ENCODE results near the gene PIK3AP1.

PIK3AP1 gene

GRCh38 chr10:96675846-96676245 lies 44.5 kb downstream of the PIK3AP1 start:
- DNase-seq (ENCODE audit: low spot score in 2 of 2) = no peak
- Mint-ChIP-seq H3K9me3 (no peaks in the 10 kb centered on the region), H3K27me3 (no peaks in the 10 kb centered on the region), H3K4me1 (peaks cover 36% of the 10 kb centered on the region), H3K4me3 (no peak overlapping the region), H3K36me3 (ENCODE audit: insufficient read depth) (peaks cover 11% of the 10 kb centered on the region), H3K27ac (ENCODE audit: low read depth) (no peak overlapping the region)
- ATAC-seq (replicated peaks; ENCODE audit: extremely low read depth, poor library complexity, severe bottlenecking) = no peak

GRCh38 chr10:96673318-96674099 lies 46.8 kb downstream of the PIK3AP1 start:
- DNase-seq (ENCODE audit: low spot score in 2 of 2) (no peak), ATAC-seq (replicated peaks; ENCODE audit: extremely low read depth, poor library complexity, severe bottlenecking) (no peak)
- Mint-ChIP-seq H3K4me1 (peaks cover 50% of the 10 kb centered on the region), H3K9me3 (no peaks in the 10 kb centered on the region), H3K27me3 (no peaks in the 10 kb centered on the region), H3K36me3 (ENCODE audit: insufficient read depth) (peaks cover 11% of the 10 kb centered on the region), H3K4me3 (peak overlapping the region; percentile 65), H3K27ac (ENCODE audit: low read depth) (peak overlapping the region; percentile 89)

- peaks cover 53% of the 10 kb centered on the region for H3K4me1 Mint-ChIP-seq
- DNase-seq (ENCODE audit: low spot score in 2 of 2) = no peak
Observed at GRCh38 chr10:96672481-96673175, 47.7 kb downstream of the PIK3AP1 start.

GRCh38 chr10:96671211-96671890 lies 49.0 kb downstream of the PIK3AP1 start:
- peak overlapping the region; percentile 89 for H3K27ac Mint-ChIP-seq (ENCODE audit: low read depth)
- peaks cover 11% of the 10 kb centered on the region for H3K36me3 Mint-ChIP-seq (ENCODE audit: insufficient read depth)
- peak overlapping the region; percentile 18 for H3K4me3 Mint-ChIP-seq
- peak; percentile 64 for ATAC-seq (replicated peaks; ENCODE audit: extremely low read depth, poor library complexity, severe bottlenecking)
- no peak for DNase-seq (ENCODE audit: low spot score in 2 of 2)
- peaks cover 53% of the 10 kb centered on the region for H3K4me1 Mint-ChIP-seq
- no peaks in the 10 kb centered on the region for H3K9me3 Mint-ChIP-seq
- no peaks in the 10 kb centered on the region for H3K27me3 Mint-ChIP-seq

More at GRCh38 chr10:96672481-96673175, 47.7 kb downstream of the PIK3AP1 start:
- Mint-ChIP-seq H3K27ac (ENCODE audit: low read depth) (peak overlapping the region; percentile 89), H3K4me3 (no peak overlapping the region), H3K27me3 (no peaks in the 10 kb centered on the region), H3K36me3 (ENCODE audit: insufficient read depth) (peaks cover 11% of the 10 kb centered on the region), H3K9me3 (no peaks in the 10 kb centered on the region)
- no peak for ATAC-seq (replicated peaks; ENCODE audit: extremely low read depth, poor library complexity, severe bottlenecking)

GRCh38 chr10:96670786-96671185 lies 49.5 kb downstream of the PIK3AP1 start:
- H3K4me3 Mint-ChIP-seq = peak overlapping the region; percentile 18
- peaks cover 53% of the 10 kb centered on the region for H3K4me1 Mint-ChIP-seq

GRCh38 chr10:96667401-96667800 lies 52.9 kb downstream of the PIK3AP1 start:
- peaks cover 41% of the 10 kb centered on the region for H3K4me1 Mint-ChIP-seq
- DNase-seq (ENCODE audit: low spot score in 2 of 2) = no peak

More at GRCh38 chr10:96670786-96671185, 49.5 kb downstream of the PIK3AP1 start:
- Mint-ChIP-seq H3K36me3 (ENCODE audit: insufficient read depth) (peaks cover 6% of the 10 kb centered on the region), H3K27me3 (no peaks in the 10 kb centered on the region), H3K27ac (ENCODE audit: low read depth) (peak overlapping the region; percentile 89), H3K9me3 (no peaks in the 10 kb centered on the region)
- ATAC-seq (replicated peaks; ENCODE audit: extremely low read depth, poor library complexity, severe bottlenecking) = peak; percentile 72
- no peak for DNase-seq (ENCODE audit: low spot score in 2 of 2)

GRCh38 chr10:96666741-96667140 lies 53.6 kb downstream of the PIK3AP1 start:
- no peaks in the 10 kb centered on the region for H3K9me3 Mint-ChIP-seq
- H3K4me3 Mint-ChIP-seq = no peak overlapping the region
- peaks cover 10% of the 10 kb centered on the region for H3K36me3 Mint-ChIP-seq (ENCODE audit: insufficient read depth)
- ATAC-seq (replicated peaks; ENCODE audit: extremely low read depth, poor library complexity, severe bottlenecking) = no peak
- no peak overlapping the region for H3K27ac Mint-ChIP-seq (ENCODE audit: low read depth)
- DNase-seq (ENCODE audit: low spot score in 2 of 2) = no peak
- H3K4me1 Mint-ChIP-seq = peaks cover 41% of the 10 kb centered on the region
- no peaks in the 10 kb centered on the region for H3K27me3 Mint-ChIP-seq

More at GRCh38 chr10:96667401-96667800, 52.9 kb downstream of the PIK3AP1 start:
- Mint-ChIP-seq H3K9me3 (no peaks in the 10 kb centered on the region), H3K4me3 (no peak overlapping the region), H3K27me3 (no peaks in the 10 kb centered on the region), H3K27ac (ENCODE audit: low read depth) (no peak overlapping the region), H3K36me3 (ENCODE audit: insufficient read depth) (peaks cover 11% of the 10 kb centered on the region)
- ATAC-seq (replicated peaks; ENCODE audit: extremely low read depth, poor library complexity, severe bottlenecking) = no peak

- ATAC-seq (replicated peaks; ENCODE audit: extremely low read depth, poor library complexity, severe bottlenecking) (no peak), DNase-seq (ENCODE audit: low spot score in 2 of 2) (no peak)
- Mint-ChIP-seq H3K9me3 (no peaks in the 10 kb centered on the region), H3K27me3 (no peaks in the 10 kb centered on the region), H3K4me1 (peaks cover 35% of the 10 kb centered on the region), H3K36me3 (ENCODE audit: insufficient read depth) (peaks cover 5% of the 10 kb centered on the region), H3K27ac (ENCODE audit: low read depth) (peak overlapping the region; percentile 44), H3K4me3 (no peak overlapping the region)
Observed at GRCh38 chr10:96665306-96665705, 55.0 kb downstream of the PIK3AP1 start.

GRCh38 chr10:96664563-96664962 lies 55.8 kb downstream of the PIK3AP1 start:
- no peak for DNase-seq (ENCODE audit: low spot score in 2 of 2)
- H3K4me3 Mint-ChIP-seq = no peak overlapping the region
- no peaks in the 10 kb centered on the region for H3K9me3 Mint-ChIP-seq
- H3K36me3 Mint-ChIP-seq (ENCODE audit: insufficient read depth) = peaks cover 5% of the 10 kb centered on the region
- no peaks in the 10 kb centered on the region for H3K27me3 Mint-ChIP-seq
- ATAC-seq (replicated peaks; ENCODE audit: extremely low read depth, poor library complexity, severe bottlenecking) = peak; percentile 52
- H3K27ac Mint-ChIP-seq (ENCODE audit: low read depth) = peak overlapping the region; percentile 44
- H3K4me1 Mint-ChIP-seq = peaks cover 31% of the 10 kb centered on the region

- peaks cover 5% of the 10 kb centered on the region for H3K36me3 Mint-ChIP-seq (ENCODE audit: insufficient read depth)
- no peak overlapping the region for H3K4me3 Mint-ChIP-seq
- no peaks in the 10 kb centered on the region for H3K27me3 Mint-ChIP-seq
- ATAC-seq (replicated peaks; ENCODE audit: extremely low read depth, poor library complexity, severe bottlenecking) (no peak), DNase-seq (ENCODE audit: low spot score in 2 of 2) (no peak)
- H3K27ac Mint-ChIP-seq (ENCODE audit: low read depth) = no peak overlapping the region
- H3K4me1 Mint-ChIP-seq = peaks cover 30% of the 10 kb centered on the region
- H3K9me3 Mint-ChIP-seq = no peaks in the 10 kb centered on the region
Observed at GRCh38 chr10:96663797-96664196, 56.5 kb downstream of the PIK3AP1 start.

- ATAC-seq (replicated peaks; ENCODE audit: extremely low read depth, poor library complexity, severe bottlenecking) (no peak), DNase-seq (ENCODE audit: low spot score in 2 of 2) (no peak)
- no peak overlapping the region for H3K4me3 Mint-ChIP-seq
- no peaks in the 10 kb centered on the region for H3K9me3 Mint-ChIP-seq
- peaks cover 31% of the 10 kb centered on the region for H3K4me1 Mint-ChIP-seq
- H3K27me3 Mint-ChIP-seq = no peaks in the 10 kb centered on the region
- peaks cover 5% of the 10 kb centered on the region for H3K36me3 Mint-ChIP-seq (ENCODE audit: insufficient read depth)
- no peak overlapping the region for H3K27ac Mint-ChIP-seq (ENCODE audit: low read depth)
Observed at GRCh38 chr10:96661632-96662031, 58.7 kb downstream of the PIK3AP1 start.

- Mint-ChIP-seq H3K4me3 (no peak overlapping the region), H3K27me3 (no peaks in the 10 kb centered on the region), H3K4me1 (peaks cover 42% of the 10 kb centered on the region), H3K27ac (ENCODE audit: low read depth) (no peak overlapping the region), H3K36me3 (ENCODE audit: insufficient read depth) (peaks cover 7% of the 10 kb centered on the region), H3K9me3 (peaks cover 5% of the 10 kb centered on the region)
- no peak for ATAC-seq (replicated peaks; ENCODE audit: extremely low read depth, poor library complexity, severe bottlenecking)
- DNase-seq (ENCODE audit: low spot score in 2 of 2) = no peak
Observed at GRCh38 chr10:96660297-96660696, 60.0 kb downstream of the PIK3AP1 start.
